ENCODE measurements around the gene GPR157. TPM values are rescaled to one million over a fixed set of nuclear protein-coding genes. Genes with fewer than 3 reads are reported as not detected.
A peak's percentile ranks its signal among the peaks of the same experiment; 100 is the strongest.

The GPR157 gene
- total and polyA plus RNA-seq, 2 of the 13 experiments (the other 11 are each of a cell fraction or from before 2014, with no cell fraction given): 10.1 to 19.2 TPM

DNA sequence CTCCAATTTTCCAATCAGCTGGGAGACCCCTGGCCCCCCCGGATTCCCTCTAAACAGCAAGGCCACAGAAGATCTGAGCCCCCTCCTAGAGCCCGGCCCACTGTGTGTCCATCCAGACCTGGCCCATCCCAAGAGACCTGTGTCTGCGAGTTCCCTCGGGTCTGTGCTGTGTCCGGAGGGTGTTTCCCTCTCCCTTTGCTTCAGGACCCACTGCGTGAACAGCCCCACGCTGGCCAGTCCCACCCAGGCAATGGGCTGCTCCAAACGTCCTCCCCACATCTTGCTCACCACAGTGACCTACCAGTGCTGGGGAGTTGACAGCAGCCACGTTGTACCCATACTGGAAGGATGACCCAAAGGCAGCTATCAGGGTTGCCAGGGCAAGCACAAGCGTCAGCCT, 71.1 kb downstream of the GPR157 start:
- Histone ChIP-seq H3K4me3 (replicated peaks in 1 of 3; ENCODE audit: insufficient read depth in 1 of 3, low read depth in 2 of 3, low read length in 3 of 3) (no peak overlapping the region), H4K20me1 (ENCODE audit: insufficient read depth, low read length) (no peaks in the 10 kb centered on the region), H3K4me2 (ENCODE audit: low read depth, low read length) (no peak overlapping the region), H3K9ac (ENCODE audit: insufficient read depth, low read depth, low read length) (no peak overlapping the region), H3K27ac (ENCODE audit: extremely low read length, insufficient read depth, low read length) (no peak overlapping the region), H3K79me2 (ENCODE audit: insufficient read depth, low read length) (no peaks in the 10 kb centered on the region), H3K9me3 (ENCODE audit: low read length) (no peaks in the 10 kb centered on the region), H2AFZ (ENCODE audit: low read length) (no peak overlapping the region), H3K4me1 (ENCODE audit: insufficient read depth, low read length) (peaks cover 20% of the 10 kb centered on the region), H3K27me3 (ENCODE audit: control insufficient read depth in 1 of 2, insufficient read depth in 2 of 2, low read length in 2 of 2) (peaks cover 0 to 2% of the 10 kb centered on the region in 2 experiments; a peak in 1 of 5 replicates), H3K36me3 (replicated peaks in 1 of 2; ENCODE audit: control insufficient read depth in 1 of 2, insufficient read depth in 2 of 2, low read length in 2 of 2) (no peaks in the 10 kb centered on the region)
- in situ Hi-C loops (cut with HindIII; ENCODE audit: extremely low pct_ligation_motif_present, low pct_unique_long_range_greater_than_20kb) (no loop called here), intact Hi-C loops (cut with micrococcal nuclease; ENCODE audit: unreplicated experiment) (no loop called here)
- FAIRE-seq (no peak), ATAC-seq (peak; percentile 32), DNase-seq (ENCODE audit: low spot score) (no peak)
- no TSS peak for BruUV-seq (replicated peaks)
- no peak for TF ChIP-seq POLR2A (IDR thresholded peaks at IDR 0.05; ENCODE audit: insufficient read depth in 1 of 2, low read depth in 2 of 2, low read length in 2 of 2)
- no peak for TF ChIP-seq ZSCAN21 (CRISPR knock-in tag; IDR thresholded peaks at IDR 0.05; ENCODE audit: borderline replicate concordance)
- TF ChIP-seq KLF9 (CRISPR knock-in tag; IDR thresholded peaks at IDR 0.05; ENCODE audit: low read depth): no peak
- no peak for TF ChIP-seq ZNF790 (CRISPR knock-in tag; IDR thresholded peaks at IDR 0.05; ENCODE audit: borderline replicate concordance)
- CTCF ChIA-PET (ENCODE audit: low intra/inter-chr PET ratio, low total read pairs): no interaction called here
- POLR2A ChIA-PET: no interaction called here
- 52% methylated on average over 5 of the region's 10 CpGs for WGBS (ENCODE audit: low lambda C conversion rate)

GRCh38 chr1:9052272-9053049, 76.4 kb downstream of the GPR157 start:
- H3K4me3 ChIP-seq (replicated peaks in 1 of 3; ENCODE audit: insufficient read depth in 1 of 3, low read depth in 2 of 3, low read length in 3 of 3): no peak overlapping the region
- 55% methylated on average over 6 of the region's 6 CpGs for WGBS (ENCODE audit: low lambda C conversion rate)
- in situ Hi-C loops (cut with HindIII; ENCODE audit: extremely low pct_ligation_motif_present, low pct_unique_long_range_greater_than_20kb): no loop called here
- DNase-seq (ENCODE audit: low spot score) (no peak), FAIRE-seq (no peak), ATAC-seq (no peak)
- H3K36me3 ChIP-seq (replicated peaks in 1 of 2; ENCODE audit: control insufficient read depth in 1 of 2, insufficient read depth in 2 of 2, low read length in 2 of 2): no peaks in the 10 kb centered on the region
- no peaks in the 10 kb centered on the region for H3K9me3 ChIP-seq (ENCODE audit: low read length)
- intact Hi-C loops (cut with micrococcal nuclease; ENCODE audit: unreplicated experiment): no loop called here
- no peaks in the 10 kb centered on the region for H3K4me1 ChIP-seq (ENCODE audit: insufficient read depth, low read length)
- POLR2A ChIA-PET: no interaction called here
- H3K79me2 ChIP-seq (ENCODE audit: insufficient read depth, low read length): no peaks in the 10 kb centered on the region
- no peak overlapping the region for H3K4me2 ChIP-seq (ENCODE audit: low read depth, low read length)
- H3K27ac ChIP-seq (ENCODE audit: extremely low read length, insufficient read depth, low read length): no peak overlapping the region
- CTCF ChIA-PET (ENCODE audit: low intra/inter-chr PET ratio, low total read pairs): no interaction called here
- BruUV-seq (replicated peaks): no TSS peak
- H3K9ac ChIP-seq (ENCODE audit: insufficient read depth, low read depth, low read length): no peak overlapping the region
- no peak overlapping the region for H2AFZ ChIP-seq (ENCODE audit: low read length)
- H3K27me3 ChIP-seq (ENCODE audit: control insufficient read depth in 1 of 2, insufficient read depth in 2 of 2, low read length in 2 of 2): peaks cover 0 to 2% of the 10 kb centered on the region in 2 experiments; a peak in 2 of 5 replicates
- TF ChIP-seq, protein P1, sequence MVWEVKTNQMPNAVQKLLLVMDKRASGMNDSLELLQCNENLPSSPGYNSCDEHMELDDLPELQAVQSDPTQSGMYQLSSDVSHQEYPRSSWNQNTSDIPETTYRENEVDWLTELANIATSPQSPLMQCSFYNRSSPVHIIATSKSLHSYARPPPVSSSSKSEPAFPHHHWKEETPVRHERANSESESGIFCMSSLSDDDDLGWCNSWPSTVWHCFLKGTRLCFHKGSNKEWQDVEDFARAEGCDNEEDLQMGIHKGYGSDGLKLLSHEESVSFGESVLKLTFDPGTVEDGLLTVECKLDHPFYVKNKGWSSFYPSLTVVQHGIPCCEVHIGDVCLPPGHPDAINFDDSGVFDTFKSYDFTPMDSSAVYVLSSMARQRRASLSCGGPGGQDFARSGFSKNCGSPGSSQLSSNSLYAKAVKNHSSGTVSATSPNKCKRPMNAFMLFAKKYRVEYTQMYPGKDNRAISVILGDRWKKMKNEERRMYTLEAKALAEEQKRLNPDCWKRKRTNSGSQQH (CRISPR knock-in tag; IDR thresholded peaks at IDR 0.05; ENCODE audit: low read depth): no peak
- no peaks in the 10 kb centered on the region for H4K20me1 ChIP-seq (ENCODE audit: insufficient read depth, low read length)

Measured in HepG2 (cell line).